Measurements from ENCODE around the gene DIP2B.

DNA sequence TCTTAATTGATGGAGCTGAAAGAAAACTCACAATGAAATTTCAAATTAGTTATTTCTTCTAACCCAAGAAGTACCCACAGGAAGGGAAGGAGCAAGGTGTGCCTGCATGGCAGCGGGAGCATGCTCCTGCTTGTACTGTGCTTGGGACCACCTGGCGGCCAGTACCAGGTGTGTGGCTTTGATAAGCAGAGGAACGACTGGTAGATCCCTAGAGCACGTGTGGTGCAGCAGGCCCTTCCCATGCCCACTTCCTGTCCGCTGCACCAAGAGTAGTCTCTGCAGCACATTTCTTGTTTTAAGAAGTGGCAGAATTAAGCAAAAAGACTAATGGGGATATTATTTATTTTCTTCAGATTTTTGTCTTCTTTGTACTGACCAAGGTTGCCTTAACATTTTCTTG, 136.8 kb downstream of the DIP2B start:
- TF ChIP-seq POLR2A (IDR thresholded peaks at IDR 0.05): no peak
- TF ChIP-seq, protein P1, sequence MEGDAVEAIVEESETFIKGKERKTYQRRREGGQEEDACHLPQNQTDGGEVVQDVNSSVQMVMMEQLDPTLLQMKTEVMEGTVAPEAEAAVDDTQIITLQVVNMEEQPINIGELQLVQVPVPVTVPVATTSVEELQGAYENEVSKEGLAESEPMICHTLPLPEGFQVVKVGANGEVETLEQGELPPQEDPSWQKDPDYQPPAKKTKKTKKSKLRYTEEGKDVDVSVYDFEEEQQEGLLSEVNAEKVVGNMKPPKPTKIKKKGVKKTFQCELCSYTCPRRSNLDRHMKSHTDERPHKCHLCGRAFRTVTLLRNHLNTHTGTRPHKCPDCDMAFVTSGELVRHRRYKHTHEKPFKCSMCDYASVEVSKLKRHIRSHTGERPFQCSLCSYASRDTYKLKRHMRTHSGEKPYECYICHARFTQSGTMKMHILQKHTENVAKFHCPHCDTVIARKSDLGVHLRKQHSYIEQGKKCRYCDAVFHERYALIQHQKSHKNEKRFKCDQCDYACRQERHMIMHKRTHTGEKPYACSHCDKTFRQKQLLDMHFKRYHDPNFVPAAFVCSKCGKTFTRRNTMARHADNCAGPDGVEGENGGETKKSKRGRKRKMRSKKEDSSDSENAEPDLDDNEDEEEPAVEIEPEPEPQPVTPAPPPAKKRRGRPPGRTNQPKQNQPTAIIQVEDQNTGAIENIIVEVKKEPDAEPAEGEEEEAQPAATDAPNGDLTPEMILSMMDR (IDR thresholded peaks at IDR 0.05): no peak
